Parathyroid adenoma (tissue), 2 donors: Measurements from ENCODE around the gene ATRN.

ENCODE experiments used
- H2AFZ ChIP-seq: fragments of 300-600 bp; sonication (generic); one replicate; pipeline ENCODE4 v1.7.0; 2017; ENCODE audit warnings: antibody characterized with exemption, mild to moderate bottlenecking
- H3K27ac ChIP-seq: fragments of 300-600 bp; sonication (generic); one replicate; pipeline ENCODE4 v1.7.0; 2017
- H3K27me3 ChIP-seq: fragments of 300-600 bp; sonication (generic); one replicate; pipeline ENCODE4 v1.7.0; 2017; ENCODE audit warnings: low read length; ENCODE audit not compliant: control insufficient read depth, insufficient read depth
- H3K36me3 ChIP-seq: fragments of 300-600 bp; sonication (generic); one replicate; pipeline ENCODE4 v1.7.0; 2017; ENCODE audit warnings: low read length; ENCODE audit not compliant: control insufficient read depth, insufficient read depth
- H3K4me1 ChIP-seq: fragments of 300-600 bp; sonication (generic); one replicate; pipeline ENCODE4 v1.7.0; 2017; ENCODE audit warnings: control low read depth
- H3K4me2 ChIP-seq: fragments of 300-600 bp; sonication (generic); one replicate; pipeline ENCODE4 v1.7.0; 2017; ENCODE audit warnings: low read length
- H3K4me3 ChIP-seq: fragments of 300-600 bp; sonication (generic); one replicate; pipeline ENCODE4 v1.7.0; 2017; ENCODE audit warnings: low read depth, low read length
- H3K79me2 ChIP-seq: fragments of 300-600 bp; sonication (generic); one replicate; pipeline ENCODE4 v1.7.0; 2017; ENCODE audit warnings: control low read depth
- H3K9ac ChIP-seq: fragments of 300-600 bp; sonication (generic); one replicate; pipeline ENCODE4 v1.7.0; 2017; ENCODE audit warnings: mild to moderate bottlenecking
- H3K9me3 ChIP-seq: fragments of 300-600 bp; sonication (generic); one replicate; pipeline ENCODE4 v1.7.0; 2017; ENCODE audit warnings: low read length; ENCODE audit not compliant: control insufficient read depth
- CTCF ChIP-seq: fragments of 300-600 bp; sonication (generic); IDR thresholded peaks from one replicate; pipeline ENCODE4 v1.7.0; 2017; ENCODE audit warnings: antibody characterized with exemption, mild to moderate bottlenecking
- donor health status: primary hyperparathyroidism.

The ATRN gene

GRCh38 chr20:3545401-3545925 is 74.6 kb downstream of the ATRN start:
- Histone ChIP-seq H3K4me3 (no peak overlapping the region), H3K27me3 (no peaks in the 10 kb centered on the region), H3K4me2 (no peak overlapping the region), H3K9ac (no peak overlapping the region), H3K4me1 (no peaks in the 10 kb centered on the region), H3K27ac (no peak overlapping the region), H2AFZ (no peak overlapping the region), H3K79me2 (no peaks in the 10 kb centered on the region), H3K9me3 (no peaks in the 10 kb centered on the region), H3K36me3 (no peaks in the 10 kb centered on the region)
- TF ChIP-seq CTCF: no peak

- no peaks in the 10 kb centered on the region for H3K9me3 ChIP-seq
- no peak overlapping the region for H2AFZ ChIP-seq
- no peak overlapping the region for H3K4me3 ChIP-seq
- H3K4me2 ChIP-seq: no peak overlapping the region
- TF ChIP-seq CTCF: no peak
- no peaks in the 10 kb centered on the region for H3K79me2 ChIP-seq
- peaks cover 2% of the 10 kb centered on the region for H3K4me1 ChIP-seq
- H3K27ac ChIP-seq: no peak overlapping the region
- no peaks in the 10 kb centered on the region for H3K27me3 ChIP-seq
- no peaks in the 10 kb centered on the region for H3K36me3 ChIP-seq
- H3K9ac ChIP-seq: no peak overlapping the region
These were observed 77.1 kb downstream of the ATRN start for GRCh38 chr20:3547906-3548305.

GRCh38 chr20:3550837-3551236 is 80.0 kb downstream of the ATRN start:
- Histone ChIP-seq H3K27me3 (no peaks in the 10 kb centered on the region), H3K9ac (no peak overlapping the region), H3K4me3 (no peak overlapping the region), H3K79me2 (no peaks in the 10 kb centered on the region), H3K9me3 (no peaks in the 10 kb centered on the region), H2AFZ (no peak overlapping the region), H3K4me2 (no peak overlapping the region), H3K4me1 (peaks cover 2% of the 10 kb centered on the region), H3K27ac (no peak overlapping the region), H3K36me3 (no peaks in the 10 kb centered on the region)
- no peak for TF ChIP-seq CTCF

GRCh38 chr20:3551681-3552434 is 81.0 kb downstream of the ATRN start:
- Histone ChIP-seq H3K79me2 (no peaks in the 10 kb centered on the region), H3K36me3 (no peaks in the 10 kb centered on the region), H3K4me1 (peaks cover 2% of the 10 kb centered on the region), H3K4me2 (no peak overlapping the region), H3K27ac (no peak overlapping the region), H3K4me3 (no peak overlapping the region), H2AFZ (no peak overlapping the region), H3K9me3 (no peaks in the 10 kb centered on the region), H3K9ac (no peak overlapping the region), H3K27me3 (no peaks in the 10 kb centered on the region)
- no peak for TF ChIP-seq CTCF

- Histone ChIP-seq H3K4me3 (no peak overlapping the region), H3K36me3 (no peaks in the 10 kb centered on the region), H3K27ac (no peak overlapping the region), H2AFZ (no peak overlapping the region), H3K4me2 (no peak overlapping the region), H3K9ac (no peak overlapping the region), H3K9me3 (no peaks in the 10 kb centered on the region), H3K27me3 (no peaks in the 10 kb centered on the region), H3K4me1 (peaks cover 2% of the 10 kb centered on the region), H3K79me2 (no peaks in the 10 kb centered on the region)
- no peak for TF ChIP-seq CTCF
These were observed 82.8 kb downstream of the ATRN start for GRCh38 chr20:3553663-3554062.
